GM19043 (cell line): ENCODE results near the gene NBPF15.
"Not testable (repeated sequence)": the region's sequence is repeated elsewhere in the genome, so short reads cannot be mapped to it uniquely, and the experiment has no call there.

Experiments
- ATAC-seq: cut with Tn5 transposase; IDR thresholded peaks from one replicate; pipeline ENCODE4 v1.9.1; 2021; ENCODE audit warnings: low read depth; ENCODE audit not compliant: unreplicated experiment

The NBPF15 gene, protein sequence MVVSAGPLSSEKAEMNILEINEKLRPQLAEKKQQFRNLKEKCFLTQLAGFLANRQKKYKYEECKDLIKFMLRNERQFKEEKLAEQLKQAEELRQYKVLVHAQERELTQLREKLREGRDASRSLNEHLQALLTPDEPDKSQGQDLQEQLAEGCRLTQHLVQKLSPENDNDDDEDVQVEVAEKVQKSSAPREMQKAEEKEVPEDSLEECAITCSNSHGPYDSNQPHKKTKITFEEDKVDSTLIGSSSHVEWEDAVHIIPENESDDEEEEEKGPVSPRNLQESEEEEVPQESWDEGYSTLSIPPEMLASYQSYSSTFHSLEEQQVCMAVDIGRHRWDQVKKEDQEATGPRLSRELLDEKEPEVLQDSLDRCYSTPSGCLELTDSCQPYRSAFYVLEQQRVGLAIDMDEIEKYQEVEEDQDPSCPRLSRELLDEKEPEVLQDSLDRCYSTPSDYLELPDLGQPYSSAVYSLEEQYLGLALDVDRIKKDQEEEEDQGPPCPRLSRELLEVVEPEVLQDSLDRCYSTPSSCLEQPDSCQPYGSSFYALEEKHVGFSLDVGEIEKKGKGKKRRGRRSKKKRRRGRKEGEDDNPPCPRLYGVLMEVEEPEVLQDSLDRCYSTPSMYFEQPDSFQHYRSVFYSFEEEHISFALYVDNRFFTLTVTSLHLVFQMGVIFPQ

DNA sequence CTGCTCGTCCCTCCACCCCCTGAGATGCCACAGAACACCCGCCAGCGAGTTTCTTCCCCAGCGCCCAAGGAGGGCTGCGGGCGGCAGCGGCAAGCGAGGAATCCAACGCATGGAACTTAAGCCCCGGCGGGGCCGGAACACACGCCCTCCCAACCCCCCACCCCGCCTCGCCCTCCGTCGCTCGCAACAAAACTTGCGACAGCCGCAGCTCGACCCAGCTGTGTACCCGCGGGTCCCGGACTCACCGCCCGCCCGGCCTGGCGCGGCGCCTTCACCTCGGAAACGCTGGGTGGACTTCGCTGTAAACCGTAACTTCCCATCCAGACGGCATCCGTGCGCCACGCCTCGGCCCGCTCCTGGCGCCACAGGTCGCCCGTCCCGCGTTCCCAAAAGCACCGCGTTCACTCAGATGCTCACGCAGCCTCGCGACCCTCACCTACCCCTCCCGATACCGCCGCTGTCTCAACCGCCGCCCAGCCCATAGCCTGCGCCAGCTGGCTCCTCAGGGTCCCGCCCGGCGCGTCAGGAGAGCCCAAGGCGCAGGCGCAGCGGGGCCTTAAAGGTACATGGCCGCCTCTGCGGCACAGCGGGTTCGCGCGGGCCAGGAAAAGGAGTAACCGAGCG is at the start of gene NBPF15:
NBPF15 (minus strand) TSS at position 534 of the 624 bp plus-strand sequence. CDS start 21,666 bp downstream, outside the sequence.
- ATAC-seq = peak; percentile 97

DNA sequence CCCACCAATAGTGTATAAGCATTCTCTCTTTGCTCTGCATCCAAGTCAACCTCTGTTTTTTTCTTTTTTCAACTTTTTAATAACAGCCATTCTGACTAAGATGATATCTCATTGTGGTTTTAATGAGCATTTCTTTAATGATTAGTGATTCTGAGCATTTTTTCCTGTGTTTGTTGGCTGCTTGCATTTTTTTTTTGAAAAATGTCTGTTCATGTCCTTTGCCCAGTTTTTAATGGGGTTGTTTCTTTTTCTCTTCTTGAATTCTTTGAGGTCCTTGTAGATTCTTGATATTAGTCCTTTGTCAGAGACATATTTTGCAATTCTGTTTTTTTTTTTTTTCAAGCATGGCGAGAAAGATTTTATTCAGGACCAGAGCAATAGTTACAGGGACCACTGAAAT is 35.0 kb upstream of the NBPF15 start:
- not testable (repeated sequence) for ATAC-seq

DNA sequence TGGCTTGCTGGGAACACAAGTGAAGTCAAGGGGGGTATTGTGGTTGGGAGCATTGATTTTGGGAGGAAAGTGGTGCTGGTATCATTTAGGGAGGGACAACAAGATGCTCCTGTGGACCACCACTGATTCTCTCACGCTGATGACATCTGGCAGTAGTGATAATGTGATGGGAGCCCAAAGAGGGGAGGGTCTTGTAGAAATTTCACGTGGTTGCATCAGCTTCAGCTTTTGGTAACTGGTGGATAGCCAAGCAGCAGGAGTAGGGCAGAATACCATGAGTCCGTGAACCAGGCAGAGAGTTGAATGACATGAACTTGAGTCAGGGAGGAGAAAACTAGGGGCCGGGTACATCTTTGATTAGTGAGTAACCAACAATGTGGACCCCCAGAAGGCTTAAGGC is 32.7 kb upstream of the NBPF15 start:
- not testable (repeated sequence) for ATAC-seq

DNA sequence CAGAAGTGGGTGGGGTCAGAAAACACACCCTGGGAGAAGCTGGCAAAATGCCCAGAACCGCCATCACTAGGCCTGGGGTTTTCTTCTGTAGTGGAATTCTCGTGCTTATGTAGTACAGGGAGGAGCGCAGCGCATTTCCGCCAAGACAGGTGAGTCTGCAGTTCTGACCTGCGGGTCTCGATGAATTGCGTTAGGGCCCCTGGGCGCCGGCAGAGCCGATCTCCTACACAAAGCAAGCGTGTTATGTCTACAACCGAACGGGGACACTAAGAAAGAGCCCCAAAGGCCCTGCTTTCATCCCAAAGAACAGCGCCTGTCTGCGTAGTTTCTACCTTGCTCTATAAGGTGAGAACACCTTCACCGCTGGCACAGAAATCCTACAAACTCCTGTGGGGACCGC is 28.9 kb upstream of the NBPF15 start:
- not testable (repeated sequence) for ATAC-seq

DNA sequence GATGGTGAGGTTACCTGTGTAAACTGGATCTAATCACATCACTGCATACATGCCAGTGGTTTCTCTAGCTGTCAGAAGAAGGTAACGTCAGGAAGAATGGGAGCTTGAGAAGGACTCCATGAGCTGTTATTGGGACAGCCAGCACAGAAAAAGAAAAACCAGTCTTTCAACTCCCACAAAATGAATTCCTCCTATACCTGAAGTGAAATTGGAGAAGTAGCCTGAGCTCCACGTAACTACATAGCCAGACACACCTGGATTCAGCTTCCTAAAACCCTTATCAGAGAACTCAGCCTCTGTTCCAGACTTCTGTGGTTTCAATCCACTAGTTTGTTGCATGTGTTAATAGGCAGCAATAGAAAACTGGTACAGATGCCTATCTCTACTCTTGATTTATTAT is 25.5 kb upstream of the NBPF15 start:
- not testable (repeated sequence) for ATAC-seq

DNA sequence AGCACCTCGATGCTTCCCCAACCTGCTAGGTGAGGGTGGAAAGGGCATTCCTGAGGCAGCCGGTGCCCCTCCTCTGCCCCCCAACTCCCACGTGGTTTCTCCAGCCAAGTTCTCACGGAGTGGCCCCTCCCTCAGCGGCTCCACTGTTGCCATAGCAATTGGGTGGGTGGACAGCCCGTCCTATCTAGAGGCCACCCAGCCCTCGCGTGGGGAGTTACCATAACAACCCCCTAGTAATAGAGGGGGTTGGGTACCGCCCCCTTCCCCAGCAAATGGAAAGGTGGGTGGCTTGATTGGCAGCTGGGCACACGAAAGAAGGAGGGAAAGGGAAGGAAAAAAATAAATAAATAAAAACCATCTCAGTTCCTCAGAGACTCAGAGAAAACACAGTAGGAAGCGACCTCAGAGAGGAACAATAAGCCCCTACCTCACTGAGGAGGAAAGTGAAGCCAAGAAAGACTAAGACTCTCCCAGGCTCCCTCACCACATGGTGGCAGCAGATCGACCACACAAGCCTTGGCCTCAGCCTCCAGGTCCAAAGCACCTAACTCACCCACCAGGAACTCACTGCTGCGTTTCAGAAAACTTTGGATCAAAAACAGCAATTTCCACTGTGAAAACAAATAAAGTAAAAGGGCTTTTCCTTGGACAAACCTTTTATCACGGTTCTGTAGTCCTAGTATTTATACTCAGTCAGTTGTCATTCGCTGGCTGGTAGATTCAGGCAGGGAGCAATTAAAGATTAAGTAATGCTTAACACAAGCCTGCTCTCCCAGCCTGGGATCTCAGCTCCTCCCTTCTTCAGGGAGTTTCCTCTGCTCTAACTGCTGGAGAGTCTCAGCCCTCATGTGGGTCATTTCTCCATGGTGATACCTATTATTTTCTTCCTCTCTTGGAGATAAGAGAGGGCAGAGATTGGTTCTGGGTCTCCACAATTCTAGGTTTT is 23.9 kb upstream of the NBPF15 start:
- ATAC-seq = not testable (repeated sequence)

DNA sequence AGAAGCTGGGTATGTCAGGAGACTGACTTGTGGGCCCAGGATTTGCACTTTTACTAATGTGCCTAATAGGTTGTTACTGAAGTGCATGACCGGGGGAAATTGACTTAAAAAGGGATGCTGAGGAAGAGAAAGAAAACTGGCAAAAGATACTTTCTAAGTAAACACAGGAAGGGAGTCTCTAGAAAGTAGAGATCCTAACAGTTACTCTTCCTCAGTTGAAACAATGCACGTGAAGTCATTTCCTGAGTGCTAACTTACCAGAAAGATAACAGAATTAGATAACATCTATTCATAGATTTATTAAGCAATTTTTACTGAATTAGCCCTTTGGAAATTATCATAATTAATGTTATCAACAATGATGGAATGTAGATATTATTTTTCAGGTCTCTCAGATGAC is 12.4 kb upstream of the NBPF15 start:
- not testable (repeated sequence) for ATAC-seq

DNA sequence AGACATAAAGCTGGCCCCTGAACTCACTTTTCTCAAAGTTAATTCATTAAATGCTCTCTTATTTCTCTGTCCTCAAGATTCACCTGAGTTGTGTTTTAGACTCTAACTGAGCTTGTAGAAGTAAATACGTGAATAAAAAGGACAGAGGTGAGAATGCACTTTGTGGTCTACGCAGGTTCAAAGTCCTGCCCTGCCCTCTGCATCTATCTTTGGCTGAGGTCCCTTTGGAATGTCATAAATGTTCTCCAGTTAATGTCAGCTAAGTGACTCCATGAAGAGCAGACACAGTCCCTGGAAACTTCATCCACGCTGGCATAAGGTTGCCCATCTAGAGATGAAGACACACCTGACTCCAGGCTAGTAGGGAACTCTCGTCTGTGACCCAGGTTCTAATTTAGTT is 10.0 kb upstream of the NBPF15 start:
- not testable (repeated sequence) for ATAC-seq

DNA sequence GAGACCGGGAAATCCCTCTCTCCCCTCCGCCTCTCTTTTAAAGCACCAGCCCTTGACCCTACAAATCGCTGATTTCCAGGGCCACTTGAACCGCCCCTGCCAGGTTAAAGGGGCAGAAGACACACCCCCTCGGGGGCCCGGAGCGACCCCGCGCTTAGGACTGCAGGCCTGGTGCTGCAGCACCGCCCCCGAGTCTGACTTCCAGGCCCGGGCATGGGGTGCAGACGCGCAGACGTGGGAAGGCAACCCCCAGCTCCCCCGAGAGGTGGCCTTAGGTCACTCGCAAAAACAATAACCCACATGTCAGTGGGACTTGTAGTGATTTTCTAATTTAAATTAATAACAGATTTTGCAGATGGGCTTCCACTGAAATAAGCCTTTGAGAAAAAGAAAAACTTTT is 309 bp upstream of the NBPF15 start:
- not testable (repeated sequence) for ATAC-seq

DNA sequence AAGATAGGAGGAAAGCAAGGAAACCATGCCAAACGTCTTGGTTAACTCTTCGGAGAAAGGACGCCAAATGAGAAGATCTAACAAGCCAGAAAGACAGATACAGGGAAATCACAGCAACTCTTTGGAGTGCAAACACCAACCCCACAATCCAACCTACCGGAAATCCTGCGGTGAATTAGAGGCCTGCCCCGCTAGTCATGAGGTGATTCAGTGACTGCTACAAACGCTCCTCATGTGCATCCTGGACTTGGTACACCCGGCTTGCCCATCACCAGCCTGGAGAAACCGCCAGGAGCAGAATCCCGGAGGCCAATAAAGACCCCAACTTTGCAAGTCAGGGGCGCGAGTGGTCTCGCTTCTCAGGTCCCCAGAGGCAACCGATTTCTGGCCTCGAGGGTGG is 783 bp downstream of the NBPF15 start:
- not testable (repeated sequence) for ATAC-seq

DNA sequence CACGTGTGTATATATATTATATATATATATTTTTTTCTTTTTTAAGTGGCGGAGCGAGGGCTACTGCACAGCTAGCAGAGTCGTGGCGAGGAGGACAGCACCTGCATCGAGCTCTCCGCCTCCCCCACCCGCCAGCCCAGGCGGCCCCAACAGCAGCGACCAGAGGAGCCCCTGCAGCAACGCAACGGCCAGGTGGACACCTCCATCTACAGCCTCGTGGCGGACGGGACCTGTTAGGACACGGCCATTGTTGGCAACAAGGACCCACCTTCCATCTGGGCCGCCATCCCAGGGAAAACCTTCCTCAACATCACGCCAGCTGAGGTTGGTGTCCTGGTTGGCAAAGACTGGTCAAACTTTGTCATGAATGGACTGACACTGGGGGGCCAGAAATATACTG is 19.1 kb downstream of the NBPF15 start:
- not testable (repeated sequence) for ATAC-seq

DNA sequence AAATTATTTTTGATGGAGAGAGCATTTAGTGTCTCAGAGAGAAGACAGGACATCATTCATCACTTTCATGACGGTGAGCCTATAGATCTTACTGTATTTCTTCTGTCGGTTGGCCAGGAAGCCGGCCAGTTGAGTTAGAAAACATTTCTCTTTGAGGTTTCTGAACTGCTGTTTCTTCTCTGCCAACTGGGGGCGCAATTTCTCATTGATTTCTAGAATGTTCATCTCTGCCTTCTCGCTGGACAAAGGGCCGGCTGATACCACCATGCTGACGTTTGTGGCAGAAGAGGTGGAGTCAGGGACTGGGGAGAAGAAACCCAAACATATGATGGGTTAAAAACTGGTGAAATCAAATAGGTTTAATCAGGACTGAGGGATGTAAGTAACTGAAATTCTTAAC is 21.7 kb downstream of the NBPF15 start:
- ATAC-seq = not testable (repeated sequence)

DNA sequence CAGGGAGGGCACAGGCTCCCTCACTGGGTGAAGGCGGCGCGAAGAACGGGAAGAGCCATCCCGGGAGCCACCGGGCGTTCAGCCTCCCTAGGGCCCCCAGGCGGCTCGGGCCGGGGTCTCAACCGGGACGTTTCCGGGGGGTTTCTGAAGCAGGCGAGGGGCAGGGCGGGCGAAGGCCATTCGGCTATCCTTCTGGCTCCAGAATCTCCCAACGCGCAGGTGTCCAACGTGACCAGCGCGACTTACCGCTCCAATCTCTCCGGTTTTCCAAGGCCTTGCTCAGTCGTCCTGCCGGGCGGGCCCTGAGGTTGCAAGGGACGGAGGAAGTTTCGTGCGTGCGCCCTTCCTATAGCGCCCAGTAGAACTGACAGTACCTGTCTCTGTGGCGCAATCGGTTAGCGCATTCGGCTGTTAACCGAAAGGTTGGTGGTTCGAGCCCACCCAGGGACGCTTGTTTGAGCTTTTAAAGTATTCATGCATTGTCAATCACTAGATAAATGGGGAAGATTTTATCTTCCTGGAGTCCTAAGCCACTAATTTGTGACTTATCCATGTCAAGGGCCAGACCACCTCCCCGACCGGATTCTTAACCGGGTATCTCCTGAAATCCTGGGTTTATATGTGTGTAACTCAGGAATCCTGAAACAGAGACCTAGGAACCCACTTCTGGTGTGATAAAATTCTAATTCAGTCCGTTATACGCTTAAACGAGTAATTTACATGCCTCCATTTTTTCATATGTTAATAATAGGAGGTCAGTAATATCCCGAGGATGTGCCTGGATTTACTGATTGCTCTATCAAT is 42.4 kb downstream of the NBPF15 start:
- not testable (repeated sequence) for ATAC-seq

DNA sequence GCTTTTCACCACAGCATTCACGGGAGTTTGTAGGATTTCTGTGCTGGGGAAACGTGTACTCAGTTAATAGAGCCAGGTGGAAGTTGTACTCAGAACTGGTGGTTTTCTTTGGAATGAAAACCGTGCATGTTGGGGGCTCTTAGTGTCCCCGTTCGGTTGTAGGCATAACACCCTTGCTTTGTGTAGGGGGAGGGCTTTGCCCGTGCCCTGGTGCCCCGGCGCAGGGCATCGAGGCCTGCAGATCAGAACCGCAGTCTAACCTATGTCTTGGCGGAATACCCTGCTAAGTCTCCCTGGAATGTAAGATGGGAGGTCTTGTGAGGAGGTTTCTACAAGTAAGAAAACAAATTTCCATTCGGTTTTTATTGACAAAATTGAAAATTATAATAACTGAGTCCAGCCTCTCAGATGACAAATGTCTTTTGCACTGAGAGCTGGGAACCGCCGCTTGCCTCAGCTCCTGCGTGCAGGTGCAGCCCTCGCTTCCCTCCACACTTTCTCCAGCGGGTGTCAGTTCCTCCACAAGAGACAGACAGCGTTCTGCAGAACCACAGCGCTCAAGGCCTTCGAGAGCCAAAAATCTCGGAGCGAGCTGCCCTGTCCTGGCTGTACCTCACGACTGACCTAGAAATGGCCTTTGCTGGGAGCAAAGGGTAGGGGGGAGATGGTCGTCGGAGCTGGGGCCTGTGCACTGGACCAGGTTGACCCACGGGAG is 47.9 kb downstream of the NBPF15 start:
- not testable (repeated sequence) for ATAC-seq

DNA sequence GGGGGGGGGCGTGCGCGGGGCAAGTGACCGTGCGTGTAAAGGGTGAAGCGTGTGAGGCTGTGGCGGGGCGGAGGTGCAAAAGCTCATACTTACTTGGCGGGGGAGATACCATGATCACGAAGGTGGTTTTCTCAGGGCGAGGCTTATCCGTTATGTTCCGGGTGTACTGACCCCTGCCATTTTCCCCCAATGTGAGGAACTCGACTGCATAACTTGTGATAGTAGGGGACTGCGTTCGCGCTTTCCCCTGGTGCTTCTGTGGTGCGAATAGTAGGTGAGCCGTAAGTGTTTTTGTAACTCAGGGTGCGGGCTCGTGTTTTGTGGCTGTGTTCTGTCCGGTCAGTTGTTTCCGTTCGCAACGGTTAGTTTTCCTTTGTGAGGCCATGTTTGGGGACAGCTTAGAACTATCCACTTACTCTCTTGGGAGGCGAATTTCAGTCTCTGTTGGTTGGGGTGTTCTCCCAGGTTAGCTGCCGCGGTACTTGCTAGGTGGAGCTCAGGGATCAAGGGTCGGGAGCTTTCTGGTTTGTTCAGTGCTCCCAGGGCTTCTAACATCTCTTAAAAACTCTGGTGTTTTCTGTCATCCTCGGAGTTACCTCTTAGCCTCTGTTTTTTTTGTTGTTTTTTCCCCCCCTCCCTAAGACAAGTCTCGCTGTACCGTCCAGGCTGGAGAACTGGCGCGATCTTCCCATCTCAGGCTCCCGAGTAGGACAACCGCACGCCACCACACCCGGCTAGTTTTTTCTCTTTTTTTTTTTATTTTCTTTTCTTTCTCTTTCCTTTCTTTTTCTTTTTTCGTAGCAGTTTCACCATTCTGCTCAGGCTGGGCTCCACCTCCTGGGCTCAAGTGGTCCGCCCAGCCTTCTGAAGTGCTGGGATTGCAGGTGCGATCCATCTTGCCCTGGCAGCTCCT is 48.7 kb downstream of the NBPF15 start:
- ATAC-seq = peak; percentile 92

DNA sequence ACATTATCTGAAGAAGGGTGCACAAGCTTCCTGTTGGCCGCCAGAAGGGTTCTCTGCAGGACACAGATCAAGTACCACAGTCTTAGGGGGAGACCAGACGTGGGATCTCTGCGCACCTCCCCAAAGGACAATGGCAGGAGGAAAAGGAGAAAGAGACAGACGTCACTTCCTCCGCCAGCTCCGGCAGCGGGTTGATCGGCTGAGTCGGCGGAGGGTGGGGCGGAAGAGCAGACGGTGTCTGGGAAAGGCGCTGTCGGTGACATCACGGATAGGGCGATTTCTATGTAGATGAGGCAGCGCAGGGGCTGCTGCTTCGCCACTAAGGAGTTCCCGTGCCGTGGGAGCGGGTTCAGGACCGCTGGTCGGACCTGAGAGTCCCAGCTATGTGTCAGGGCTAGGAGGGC is 49.4 kb downstream of the NBPF15 start:
- peak; percentile 57 for ATAC-seq

DNA sequence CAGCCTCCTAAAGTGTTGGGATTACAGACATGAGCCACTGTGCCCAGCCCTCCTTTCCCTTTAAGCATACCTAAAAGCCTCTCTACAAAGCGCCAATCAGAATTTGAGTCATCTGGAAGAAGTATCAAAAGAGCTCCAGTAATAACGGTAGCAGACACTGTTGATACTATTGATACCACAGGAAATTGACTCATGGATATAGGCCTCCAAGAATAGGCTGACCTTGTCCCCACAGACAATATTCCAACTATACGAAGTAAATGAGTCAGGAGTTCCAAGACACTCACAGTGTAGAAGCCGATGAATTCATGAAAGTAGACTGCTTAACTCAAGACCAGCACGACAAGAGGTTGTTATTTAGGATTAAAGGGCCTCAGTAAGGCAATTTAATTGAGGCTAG is 58.7 kb downstream of the NBPF15 start:
- ATAC-seq = not testable (repeated sequence)

DNA sequence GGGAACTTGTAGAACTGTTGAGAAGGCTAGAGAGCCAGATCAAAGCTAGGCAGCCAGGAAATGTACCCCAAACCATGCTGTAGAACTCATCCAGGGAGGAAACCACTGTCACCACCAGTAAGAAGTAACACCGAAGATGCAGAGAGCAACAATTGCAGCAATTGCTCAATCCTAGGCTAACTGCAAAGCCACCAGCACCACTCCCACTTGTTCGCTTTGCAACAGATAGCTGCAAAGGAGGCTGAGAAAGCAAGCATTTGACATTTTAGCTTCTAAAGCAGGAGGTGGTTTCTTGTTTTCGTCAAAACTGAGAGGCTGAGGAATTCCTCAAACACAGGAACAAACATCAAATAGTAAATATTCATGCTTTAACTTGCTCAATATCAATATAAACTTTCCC is 89.8 kb downstream of the NBPF15 start:
- ATAC-seq = not testable (repeated sequence)
